Keratinocyte (primary cell): Measurements from ENCODE around the gene TMEM115. TPM values are rescaled to one million over a fixed set of nuclear protein-coding genes. Genes with fewer than 3 reads are reported as not detected.
A peak's percentile ranks its signal among the peaks of the same experiment; 100 is the strongest.

Source experiments
- DNase-seq: peaks from one replicate; pipeline ENCODE4 v3.0.0-alpha.2; 2011; ENCODE audit warnings: low read depth, missing footprints, low spot score
- FAIRE-seq: peaks from 2 replicates; lab custom pipeline; 2011; peaks lifted over from hg19 to GRCh38; lab: Jason Lieb, UNC
- H2AFZ ChIP-seq: 2 replicates; pipeline ENCODE4 v1.6.0; 2012; ENCODE audit warnings: low read length, control low read depth, inconsistent platforms; ENCODE audit not compliant: control insufficient read depth
- H3K27ac ChIP-seq: 2 replicates; pipeline ENCODE4 v1.5.1; 2011; ENCODE audit warnings: low read length; ENCODE audit not compliant: control insufficient read depth, insufficient read depth
- H3K27me3 ChIP-seq: 3 replicates; pipeline ENCODE4 v1.6.0; 2011; ENCODE audit warnings: low read length; ENCODE audit not compliant: control insufficient read depth, insufficient read depth; ENCODE audit errors: extremely low read depth
- H3K36me3 ChIP-seq, 2 experiments: 2 replicates in 1 of 2; 3 replicates in 1 of 2; pipeline ENCODE4 v1.5.1; 2011; ENCODE audit warnings: low read length in 2 of 2, mild to moderate bottlenecking in 1 of 2; ENCODE audit not compliant: control insufficient read depth in 2 of 2, insufficient read depth in 2 of 2; ENCODE audit errors: extremely low read depth in 1 of 2
- H3K4me1 ChIP-seq: 3 replicates; pipeline ENCODE4 v1.5.1; 2011; ENCODE audit warnings: low read length; ENCODE audit not compliant: control insufficient read depth, insufficient read depth; ENCODE audit errors: extremely low read depth
- H3K4me2 ChIP-seq: 3 replicates; pipeline ENCODE4 v1.6.0; 2011; ENCODE audit warnings: low read depth, low read length; ENCODE audit not compliant: control insufficient read depth, insufficient read depth; ENCODE audit errors: extremely low read depth
- H3K4me3 ChIP-seq, 3 experiments: fragments of 200-600 bp in 1 of 3; sonication (generic) in 1 of 3; 2 replicates in 2 of 3; 3 replicates in 1 of 3; pipeline ENCODE4 v1.5.1; 2011 to 2016; ENCODE audit warnings: low read length in 3 of 3, mild to moderate bottlenecking in 3 of 3, control low read depth in 2 of 3, inconsistent platforms in 1 of 3, low read depth in 1 of 3, mixed read lengths in 1 of 3, mixed run types in 1 of 3, moderate library complexity in 1 of 3; ENCODE audit not compliant: control insufficient read depth in 2 of 3, insufficient read depth in 2 of 3; ENCODE audit errors: extremely low read depth in 1 of 3
- H3K79me2 ChIP-seq: 2 replicates; pipeline ENCODE4 v1.6.0; 2012; ENCODE audit warnings: low read length; ENCODE audit not compliant: control insufficient read depth, insufficient read depth
- H3K9ac ChIP-seq: 3 replicates; pipeline ENCODE4 v1.6.0; 2011; ENCODE audit warnings: low read length; ENCODE audit not compliant: control insufficient read depth, insufficient read depth; ENCODE audit errors: extremely low read depth
- H3K9me1 ChIP-seq: 3 replicates; pipeline ENCODE4 v1.6.0; 2011; ENCODE audit warnings: low read length; ENCODE audit not compliant: control insufficient read depth, insufficient read depth; ENCODE audit errors: extremely low read depth
- H3K9me3 ChIP-seq: 2 replicates; pipeline ENCODE4 v1.5.1; 2012; ENCODE audit warnings: low read depth, low read length; ENCODE audit not compliant: control insufficient read depth
- H4K20me1 ChIP-seq: 3 replicates; pipeline ENCODE4 v1.6.0; 2011; ENCODE audit warnings: low read length; ENCODE audit not compliant: control insufficient read depth, insufficient read depth; ENCODE audit errors: extremely low read depth
- EZH2 ChIP-seq: IDR thresholded peaks from one replicate; pipeline ENCODE4 v1.6.1; 2012; ENCODE audit warnings: inconsistent platforms, mild to moderate bottlenecking, low read length, moderate library complexity
- dilution Hi-C: fragments of 300-500 bp; cut with MboI; formaldehyde crosslinking; loops from one replicate; pipeline ENCODE4 v1.7.0; 2020; ENCODE audit warnings: low sequenced_read_pairs; ENCODE audit not compliant: extremely low pct_ligation_motif_present
- polyA plus RNA-seq, 5 experiments: library from polyadenylated mRNA; depleted of rRNA in 3 of 5; stranded (reverse) in 3 of 5; stranded (forward) in 1 of 5; unstranded in 1 of 5; fragments of >200 nt; gene quantifications; 1 replicate in 1 of 5; 2 replicates in 3 of 5; 3 replicates in 1 of 5; pipeline versions ENCODE4 v1.2.1 to v1.2.3, GENCODE V29; 2011 to 2012; ENCODE audit warnings: missing spikeins in 2 of 5, low read depth in 1 of 5, low replicate concordance in 1 of 5
- TF ChIP-seq, protein P1 (sequence below), 3 experiments: IDR thresholded peaks in 1 of 3; conservative IDR thresholded peaks in 1 of 3; optimal IDR thresholded peaks in 1 of 3; 2 replicates in 2 of 3; 3 replicates in 1 of 3; pipeline versions ENCODE3 to v1.5.1; 2011; ENCODE audit warnings: low read length in 3 of 3, mild to moderate bottlenecking in 3 of 3, moderate library complexity in 2 of 3, control low read depth in 1 of 3, inconsistent platforms in 1 of 3; ENCODE audit not compliant: insufficient read depth in 2 of 3; ENCODE audit errors: extremely low read depth in 1 of 3

Gene TMEM115
- polyA plus RNA-seq, 1 donor (not counting 4 experiments of a cell fraction or from before 2014, with no cell fraction given) = 22.4 TPM

DNA sequence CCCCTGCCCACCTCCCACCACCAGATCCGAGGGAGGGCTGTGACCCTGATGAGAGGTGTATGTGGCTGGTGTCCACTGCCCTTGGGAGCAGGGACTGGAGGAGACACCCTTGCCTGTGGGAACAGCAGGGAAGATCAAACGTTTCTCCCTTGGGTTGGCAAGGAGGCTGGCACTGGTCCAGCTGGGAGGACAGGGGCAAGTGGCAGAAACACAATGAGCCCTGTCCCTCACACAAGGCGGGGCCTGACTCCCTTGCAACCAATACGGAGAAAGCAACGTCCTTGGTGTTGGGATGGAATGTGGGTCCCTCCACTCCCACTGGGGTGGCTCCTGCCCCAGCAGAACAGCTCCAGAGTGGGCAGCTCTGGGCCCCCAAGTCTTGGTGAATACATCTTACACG lies 42.0 kb downstream of the TMEM115 start:
- TF ChIP-seq, protein P1, sequence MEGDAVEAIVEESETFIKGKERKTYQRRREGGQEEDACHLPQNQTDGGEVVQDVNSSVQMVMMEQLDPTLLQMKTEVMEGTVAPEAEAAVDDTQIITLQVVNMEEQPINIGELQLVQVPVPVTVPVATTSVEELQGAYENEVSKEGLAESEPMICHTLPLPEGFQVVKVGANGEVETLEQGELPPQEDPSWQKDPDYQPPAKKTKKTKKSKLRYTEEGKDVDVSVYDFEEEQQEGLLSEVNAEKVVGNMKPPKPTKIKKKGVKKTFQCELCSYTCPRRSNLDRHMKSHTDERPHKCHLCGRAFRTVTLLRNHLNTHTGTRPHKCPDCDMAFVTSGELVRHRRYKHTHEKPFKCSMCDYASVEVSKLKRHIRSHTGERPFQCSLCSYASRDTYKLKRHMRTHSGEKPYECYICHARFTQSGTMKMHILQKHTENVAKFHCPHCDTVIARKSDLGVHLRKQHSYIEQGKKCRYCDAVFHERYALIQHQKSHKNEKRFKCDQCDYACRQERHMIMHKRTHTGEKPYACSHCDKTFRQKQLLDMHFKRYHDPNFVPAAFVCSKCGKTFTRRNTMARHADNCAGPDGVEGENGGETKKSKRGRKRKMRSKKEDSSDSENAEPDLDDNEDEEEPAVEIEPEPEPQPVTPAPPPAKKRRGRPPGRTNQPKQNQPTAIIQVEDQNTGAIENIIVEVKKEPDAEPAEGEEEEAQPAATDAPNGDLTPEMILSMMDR (optimal IDR thresholded peaks at IDR 0.05 in 1 of 3, IDR thresholded peaks at IDR 0.05 in 1 of 3, conservative IDR thresholded peaks at IDR 0.05 in 1 of 3; ENCODE audit: extremely low read depth in 1 of 3, insufficient read depth in 2 of 3, low read length in 3 of 3) = no peak
- no peak for TF ChIP-seq EZH2
- H2AFZ ChIP-seq = no peak overlapping the region
- no peaks in the 10 kb centered on the region for H3K27me3 ChIP-seq
- peaks cover 12 to 25% of the 10 kb centered on the region in 2 experiments for H3K36me3 ChIP-seq
- FAIRE-seq (peak; percentile 55), DNase-seq (no peak)
- peak overlapping the region in 2 of 3 experiments; percentile 50 to 54 for H3K4me3 ChIP-seq
- peaks cover 7% of the 10 kb centered on the region for H3K9me1 ChIP-seq
- H3K9me3 ChIP-seq = no peaks in the 10 kb centered on the region
- H3K9ac ChIP-seq = peak overlapping the region; percentile 71
- dilution Hi-C loops = no loop called here
- H3K27ac ChIP-seq = peak overlapping the region; percentile 88
- H3K4me2 ChIP-seq = peak overlapping the region; percentile 95
- H3K79me2 ChIP-seq = peaks cover 35% of the 10 kb centered on the region
- no peaks in the 10 kb centered on the region for H4K20me1 ChIP-seq
- peaks cover 49% of the 10 kb centered on the region for H3K4me1 ChIP-seq

DNA sequence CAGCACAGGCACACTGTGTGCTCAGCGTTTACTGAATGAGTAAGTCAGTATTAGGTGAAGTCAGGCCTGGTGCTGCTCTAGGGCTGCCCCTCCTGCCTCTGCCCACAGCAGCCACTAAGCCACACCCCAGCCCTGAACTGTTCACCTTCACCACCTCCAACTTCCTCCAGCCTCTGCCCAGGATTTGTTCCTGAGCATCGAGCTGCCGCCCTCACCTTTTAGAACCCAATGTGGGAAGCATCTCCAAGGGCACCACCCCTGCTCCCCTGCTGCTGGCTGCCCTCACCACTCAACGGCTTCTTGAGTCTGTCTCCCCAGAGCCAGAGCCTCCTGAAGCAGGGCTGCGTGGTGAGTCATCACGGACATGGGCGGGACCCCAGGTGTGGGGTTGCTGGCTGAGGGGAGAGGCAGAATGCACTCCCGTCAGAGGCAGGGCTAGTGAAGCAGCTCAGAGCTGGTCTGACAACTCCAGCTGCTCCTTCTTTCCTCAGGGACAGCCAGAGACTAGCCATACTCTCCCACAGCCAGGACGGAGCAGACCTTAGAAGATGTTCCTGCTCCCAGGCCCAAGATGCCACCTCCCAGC lies 42.6 kb downstream of the TMEM115 start:
- Histone ChIP-seq H3K4me1 (peaks cover 45% of the 10 kb centered on the region), H3K9ac (peak overlapping the region; percentile 71), H3K4me3 (peak overlapping the region in 2 of 3 experiments; percentile 50 to 54), H3K36me3 (peaks cover 12 to 25% of the 10 kb centered on the region in 2 experiments), H3K79me2 (peaks cover 35% of the 10 kb centered on the region), H3K27me3 (no peaks in the 10 kb centered on the region), H3K27ac (peak overlapping the region; percentile 88), H4K20me1 (no peaks in the 10 kb centered on the region), H3K9me3 (no peaks in the 10 kb centered on the region), H3K4me2 (peak overlapping the region; percentile 95), H3K9me1 (peaks cover 7% of the 10 kb centered on the region), H2AFZ (no peak overlapping the region)
- TF ChIP-seq, protein P1 (optimal IDR thresholded peaks at IDR 0.05 in 1 of 3, IDR thresholded peaks at IDR 0.05 in 1 of 3, conservative IDR thresholded peaks at IDR 0.05 in 1 of 3; ENCODE audit: extremely low read depth in 1 of 3, insufficient read depth in 2 of 3, low read length in 3 of 3) = no peak
- FAIRE-seq (peak; percentile 93), DNase-seq (peak; percentile 95)
- dilution Hi-C loops = no loop called here
